Immature natural killer cell (primary cell): ENCODE data around the gene FAM177B. TPM values are rescaled to one million over a fixed set of nuclear protein-coding genes. Genes with fewer than 3 reads are reported as not detected.
"Not testable (repeated sequence)": the region's sequence is repeated elsewhere in the genome, so short reads cannot be mapped to it uniquely, and the experiment has no call there.

Experiments used
- DNase-seq, 3 donors: peaks; one replicate each; pipeline ENCODE4 v3.0.0; 2022; ENCODE audit warnings: mixed read lengths in 1 of 3
- H3K27ac Mint-ChIP-seq, 6 donors: one replicate each; pipeline ENCODE4 v1.8.0; 2020; ENCODE audit warnings: mixed read lengths in 6 of 6, mild to moderate bottlenecking in 5 of 6, inconsistent platforms in 4 of 6, moderate library complexity in 3 of 6
- H3K27me3 Mint-ChIP-seq, 3 donors: one replicate each; pipeline ENCODE4 v1.8.0; 2020 to 2021; ENCODE audit warnings: low read depth in 3 of 3, mild to moderate bottlenecking in 3 of 3, mixed read lengths in 3 of 3, moderate library complexity in 3 of 3, inconsistent platforms in 1 of 3
- H3K36me3 Mint-ChIP-seq, 3 donors: one replicate each; pipeline ENCODE4 v1.8.0; 2020; ENCODE audit warnings: mixed read lengths in 3 of 3, inconsistent platforms in 2 of 3, mild to moderate bottlenecking in 2 of 3
- H3K4me1 Mint-ChIP-seq, 2 donors: one replicate each; pipeline ENCODE4 v1.8.0; 2020; ENCODE audit warnings: inconsistent platforms in 2 of 2, mild to moderate bottlenecking in 2 of 2, mixed read lengths in 2 of 2, moderate library complexity in 1 of 2
- H3K4me3 Mint-ChIP-seq, 5 donors: one replicate each; pipeline ENCODE4 v1.8.0; 2020; ENCODE audit warnings: mild to moderate bottlenecking in 5 of 5, mixed read lengths in 5 of 5, inconsistent platforms in 3 of 5, moderate library complexity in 3 of 5
- H3K9me3 Mint-ChIP-seq, 6 donors: one replicate each; pipeline ENCODE4 v1.8.0; 2020; ENCODE audit warnings: mild to moderate bottlenecking in 6 of 6, mixed read lengths in 6 of 6, inconsistent platforms in 4 of 6, moderate library complexity in 3 of 6
- polyA plus RNA-seq, 3 donors: library from polyadenylated mRNA; unstranded; fragments of 300-500 nt; fragmentation: Illumina TruSeq; gene quantifications; one replicate each; pipeline ENCODE4 v1.2.3, GENCODE V29; 2021

Gene FAM177B
- polyA plus RNA-seq, 3 donors from 2014 or later = not detected

- Mint-ChIP-seq H3K4me1 (peaks cover 54 to 73% of the 10 kb centered on the region in 2 donors), H3K9me3 (peaks cover 0 to 1% (median 0%) of the 10 kb centered on the region in 6 donors), H3K27ac (peak overlapping the region; percentile 96 to 100 (median 99))
Observed at GRCh38 chr1:222713091-222713961, 23.7 kb upstream of the FAM177B start.

GRCh38 chr1:222716393-222716792 lies 20.6 kb upstream of the FAM177B start:
- Mint-ChIP-seq H3K27ac (peak overlapping the region in 3 of 6 donors; percentile 36 to 55 (median 48)), H3K4me1 (peaks cover 30 to 61% of the 10 kb centered on the region in 2 donors), H3K9me3 (peaks cover 0 to 1% (median 0%) of the 10 kb centered on the region in 6 donors)

More at GRCh38 chr1:222713091-222713961, 23.7 kb upstream of the FAM177B start:
- peak overlapping the region; percentile 95 to 100 (median 98) for H3K4me3 Mint-ChIP-seq
- DNase-seq = peak; percentile 86 to 89 (median 89)
- peaks cover 0 to 9% (median 9%) of the 10 kb centered on the region in 3 donors for H3K36me3 Mint-ChIP-seq
- peaks cover 11 to 20% (median 12%) of the 10 kb centered on the region in 3 donors for H3K27me3 Mint-ChIP-seq

DNA sequence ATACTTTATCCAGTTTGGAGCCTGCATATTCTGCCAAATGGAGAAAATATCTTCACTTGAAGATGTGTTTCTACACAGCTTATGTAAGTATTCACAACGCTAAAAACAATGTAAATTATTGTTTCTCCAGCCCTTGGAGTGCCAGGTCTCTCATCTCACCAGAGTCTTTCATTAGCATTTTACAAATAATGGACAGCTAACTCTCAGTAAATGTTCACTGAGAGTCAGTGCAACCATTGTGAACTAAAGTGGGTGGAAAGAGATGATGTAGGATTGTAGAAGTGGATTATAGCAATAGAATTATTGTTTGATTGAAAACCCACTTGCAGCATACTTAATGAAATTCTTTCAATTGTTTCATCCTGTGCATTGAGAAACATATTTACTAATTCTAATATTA lies 8.3 kb upstream of the FAM177B start:
- Mint-ChIP-seq H3K36me3 (peaks cover 46 to 67% (median 49%) of the 10 kb centered on the region in 3 donors), H3K27me3 (peaks cover 0 to 3% (median 0%) of the 10 kb centered on the region in 3 donors), H3K4me1 (peaks cover 4 to 24% of the 10 kb centered on the region in 2 donors), H3K27ac (no peak overlapping the region), H3K9me3 (no peaks in the 10 kb centered on the region), H3K4me3 (no peak overlapping the region)
- DNase-seq = no peak

More at GRCh38 chr1:222716393-222716792, 20.6 kb upstream of the FAM177B start:
- Mint-ChIP-seq H3K27me3 (peaks cover 11 to 19% (median 12%) of the 10 kb centered on the region in 3 donors), H3K36me3 (peaks cover 5 to 26% (median 10%) of the 10 kb centered on the region in 3 donors), H3K4me3 (no peak overlapping the region)
- no peak for DNase-seq

DNA sequence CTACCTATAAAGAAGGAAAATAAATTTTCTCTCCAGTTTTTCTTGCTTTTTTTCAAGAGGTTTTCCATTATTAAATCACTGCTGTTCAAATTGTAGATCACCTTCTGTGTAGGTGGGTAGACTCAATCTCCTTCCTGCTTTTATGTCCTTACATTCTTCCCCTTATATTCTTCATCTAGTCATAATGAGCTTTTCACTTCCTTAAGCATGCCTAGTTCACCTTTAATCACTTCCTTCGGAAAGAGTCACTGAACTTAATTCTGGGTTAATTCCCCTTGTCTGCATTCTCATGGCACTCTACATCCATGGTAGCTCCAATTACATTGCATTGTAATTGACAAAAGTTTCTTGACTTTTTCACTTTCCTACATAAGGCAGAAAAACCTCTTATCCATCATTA lies 6.1 kb upstream of the FAM177B start:
- no peaks in the 10 kb centered on the region for H3K9me3 Mint-ChIP-seq
- no peak overlapping the region for H3K4me3 Mint-ChIP-seq
- H3K27ac Mint-ChIP-seq = peak overlapping the region in 3 of 6 donors; percentile 8 to 36 (median 25)
- peaks cover 38 to 66% (median 42%) of the 10 kb centered on the region in 3 donors for H3K36me3 Mint-ChIP-seq
- peaks cover 0 to 3% (median 0%) of the 10 kb centered on the region in 3 donors for H3K27me3 Mint-ChIP-seq
- no peak for DNase-seq
- peaks cover 4 to 24% of the 10 kb centered on the region in 2 donors for H3K4me1 Mint-ChIP-seq

- H3K4me1 Mint-ChIP-seq = peaks cover 4 to 24% of the 10 kb centered on the region in 2 donors
- peaks cover 36 to 57% (median 40%) of the 10 kb centered on the region in 3 donors for H3K36me3 Mint-ChIP-seq
- H3K4me3 Mint-ChIP-seq = no peak overlapping the region
- H3K9me3 Mint-ChIP-seq = no peaks in the 10 kb centered on the region
- peaks cover 0 to 1% (median 0%) of the 10 kb centered on the region in 3 donors for H3K27me3 Mint-ChIP-seq
- H3K27ac Mint-ChIP-seq = peak overlapping the region in 5 of 6 donors; percentile 12 to 50 (median 19)
- DNase-seq = no peak
Observed at GRCh38 chr1:222732216-222733159, 4.5 kb upstream of the FAM177B start.

- Mint-ChIP-seq H3K27ac (peak overlapping the region in 1 of 6 donors; percentile 55), H3K27me3 (no peaks in the 10 kb centered on the region), H3K4me1 (peaks cover 4 to 19% of the 10 kb centered on the region in 2 donors), H3K4me3 (no peak overlapping the region), H3K36me3 (peaks cover 19 to 40% (median 21%) of the 10 kb centered on the region in 3 donors), H3K9me3 (no peaks in the 10 kb centered on the region)
- no peak for DNase-seq
Observed at GRCh38 chr1:222734740-222735139, 2.3 kb upstream of the FAM177B start.

DNA sequence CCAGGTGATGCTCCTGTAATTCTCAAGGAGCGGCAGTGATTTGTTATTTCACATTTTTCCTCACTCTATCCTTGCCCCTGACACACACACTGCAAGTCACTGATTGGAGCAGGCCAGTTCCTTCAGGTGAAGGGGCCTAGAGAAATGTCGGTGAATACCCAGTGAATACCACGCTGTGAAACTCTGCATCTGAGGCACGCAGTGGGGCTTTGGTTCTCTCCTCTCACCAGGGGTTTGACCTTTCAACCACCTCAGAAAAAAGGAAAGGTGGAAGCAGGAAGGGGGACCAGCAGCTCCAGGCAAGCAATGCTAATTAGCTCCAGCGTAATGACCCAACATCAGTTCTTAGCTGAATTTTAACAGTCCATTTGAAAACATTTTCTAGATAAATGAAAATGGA lies 532 bp upstream of the FAM177B start:
- no peaks in the 10 kb centered on the region for H3K9me3 Mint-ChIP-seq
- peaks cover 10 to 27% (median 13%) of the 10 kb centered on the region in 3 donors for H3K36me3 Mint-ChIP-seq
- no peak overlapping the region for H3K27ac Mint-ChIP-seq
- H3K27me3 Mint-ChIP-seq = no peaks in the 10 kb centered on the region
- no peak for DNase-seq
- H3K4me1 Mint-ChIP-seq = peaks cover 4 to 12% of the 10 kb centered on the region in 2 donors
- no peak overlapping the region for H3K4me3 Mint-ChIP-seq

GRCh38 chr1:222739465-222739864 lies 2.5 kb downstream of the FAM177B start:
- Mint-ChIP-seq H3K27ac (no peak overlapping the region), H3K4me3 (no peak overlapping the region), H3K36me3 (peaks cover 0 to 7% (median 0%) of the 10 kb centered on the region in 3 donors), H3K4me1 (peaks cover 0 to 5% of the 10 kb centered on the region in 2 donors), H3K27me3 (no peaks in the 10 kb centered on the region), H3K9me3 (no peaks in the 10 kb centered on the region)
- no peak for DNase-seq

DNA sequence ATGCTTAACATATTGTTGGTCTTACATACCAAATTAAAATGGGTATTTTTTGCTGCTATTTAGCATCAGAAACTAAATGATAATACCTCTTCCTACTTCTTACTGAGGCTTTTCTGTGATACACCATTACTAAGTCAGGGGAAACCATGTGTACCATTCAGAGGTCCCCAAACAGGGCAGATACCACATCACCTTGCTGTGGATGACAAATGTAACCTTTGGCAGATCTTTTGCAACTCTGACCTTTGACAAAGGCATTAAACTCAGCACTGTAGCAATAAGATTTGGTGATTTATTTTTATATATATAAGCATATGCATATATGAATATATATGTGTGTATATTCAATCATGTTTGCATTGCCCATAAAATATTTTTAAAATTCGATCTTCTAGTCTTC lies 2.9 kb downstream of the FAM177B start:
- Mint-ChIP-seq H3K4me3 (no peak overlapping the region), H3K27ac (peak overlapping the region in 1 of 6 donors; percentile 13), H3K9me3 (no peaks in the 10 kb centered on the region), H3K4me1 (peaks cover 0 to 5% of the 10 kb centered on the region in 2 donors), H3K36me3 (peaks cover 0 to 3% (median 0%) of the 10 kb centered on the region in 3 donors), H3K27me3 (no peaks in the 10 kb centered on the region)
- no peak for DNase-seq

- not testable (repeated sequence) for H3K27ac Mint-ChIP-seq, H3K4me3 Mint-ChIP-seq, H3K4me1 Mint-ChIP-seq, H3K9me3 Mint-ChIP-seq, H3K27me3 Mint-ChIP-seq, DNase-seq, H3K36me3 Mint-ChIP-seq
Observed at GRCh38 chr1:222741630-222742457, 4.8 kb downstream of the FAM177B start.

DNA sequence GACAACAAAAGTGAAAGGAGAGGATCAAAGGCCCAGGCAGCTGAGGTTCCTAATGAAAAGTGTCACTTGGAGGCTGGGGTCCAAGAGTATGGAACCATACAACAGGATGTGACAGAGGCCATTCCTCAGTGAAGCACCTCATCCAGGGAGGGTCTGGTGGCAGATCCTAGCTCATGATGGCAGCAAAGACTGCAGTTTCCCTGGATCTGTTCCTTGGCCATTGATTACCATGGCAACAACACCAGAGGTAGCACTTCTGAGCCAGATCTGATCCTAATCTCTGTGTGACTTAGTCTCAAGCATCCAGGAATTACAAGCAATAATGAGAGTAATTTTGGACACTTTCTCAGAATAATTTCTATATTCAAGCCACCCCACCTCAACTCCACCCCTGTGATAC lies 12.9 kb downstream of the FAM177B start:
- no peaks in the 10 kb centered on the region for H3K4me1 Mint-ChIP-seq

GRCh38 chr1:222750651-222751050 lies 13.6 kb downstream of the FAM177B start:
- Mint-ChIP-seq H3K4me3 (no peak overlapping the region), H3K27me3 (peaks cover 0 to 13% (median 1%) of the 10 kb centered on the region in 3 donors), H3K27ac (no peak overlapping the region), H3K4me1 (no peaks in the 10 kb centered on the region), H3K9me3 (no peaks in the 10 kb centered on the region), H3K36me3 (no peaks in the 10 kb centered on the region)
- no peak for DNase-seq

More for the DNA sequence above, 12.9 kb downstream of the FAM177B start:
- no peaks in the 10 kb centered on the region for H3K36me3 Mint-ChIP-seq
- DNase-seq = no peak
- H3K9me3 Mint-ChIP-seq = no peaks in the 10 kb centered on the region
- no peak overlapping the region for H3K27ac Mint-ChIP-seq
- H3K27me3 Mint-ChIP-seq = peaks cover 0 to 12% (median 1%) of the 10 kb centered on the region in 3 donors
- H3K4me3 Mint-ChIP-seq = no peak overlapping the region

DNA sequence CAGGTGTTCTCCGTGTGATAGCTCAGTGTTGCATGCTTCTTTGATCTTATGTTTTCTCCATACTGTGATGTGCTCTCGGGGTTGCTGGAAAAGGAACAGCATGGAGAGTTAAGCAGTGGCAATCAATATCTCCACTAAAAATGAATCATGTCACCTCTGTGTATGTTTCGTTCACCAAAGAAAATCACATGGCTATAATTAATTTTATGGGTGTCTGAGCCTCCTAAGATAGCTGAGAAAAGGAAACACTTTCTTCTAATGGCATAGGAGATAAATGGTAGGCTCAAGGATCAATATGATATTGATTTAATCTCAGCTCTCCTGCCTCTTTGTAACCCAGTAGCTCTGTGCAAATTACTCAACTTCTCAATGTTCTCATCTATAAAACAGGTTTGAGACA lies 14.3 kb downstream of the FAM177B start:
- Mint-ChIP-seq H3K36me3 (no peaks in the 10 kb centered on the region), H3K27ac (no peak overlapping the region), H3K27me3 (peaks cover 0 to 15% (median 1%) of the 10 kb centered on the region in 3 donors), H3K4me1 (no peaks in the 10 kb centered on the region), H3K9me3 (no peaks in the 10 kb centered on the region), H3K4me3 (no peak overlapping the region)
- no peak for DNase-seq
